ENCODE data around the gene FOXD2. TPM values are rescaled to one million over a fixed set of nuclear protein-coding genes. Genes with fewer than 3 reads are reported as not detected.

FOXD2 gene
- total RNA-seq, 2 experiments from 2014 or later = 0.05 to 0.07 TPM

DNA sequence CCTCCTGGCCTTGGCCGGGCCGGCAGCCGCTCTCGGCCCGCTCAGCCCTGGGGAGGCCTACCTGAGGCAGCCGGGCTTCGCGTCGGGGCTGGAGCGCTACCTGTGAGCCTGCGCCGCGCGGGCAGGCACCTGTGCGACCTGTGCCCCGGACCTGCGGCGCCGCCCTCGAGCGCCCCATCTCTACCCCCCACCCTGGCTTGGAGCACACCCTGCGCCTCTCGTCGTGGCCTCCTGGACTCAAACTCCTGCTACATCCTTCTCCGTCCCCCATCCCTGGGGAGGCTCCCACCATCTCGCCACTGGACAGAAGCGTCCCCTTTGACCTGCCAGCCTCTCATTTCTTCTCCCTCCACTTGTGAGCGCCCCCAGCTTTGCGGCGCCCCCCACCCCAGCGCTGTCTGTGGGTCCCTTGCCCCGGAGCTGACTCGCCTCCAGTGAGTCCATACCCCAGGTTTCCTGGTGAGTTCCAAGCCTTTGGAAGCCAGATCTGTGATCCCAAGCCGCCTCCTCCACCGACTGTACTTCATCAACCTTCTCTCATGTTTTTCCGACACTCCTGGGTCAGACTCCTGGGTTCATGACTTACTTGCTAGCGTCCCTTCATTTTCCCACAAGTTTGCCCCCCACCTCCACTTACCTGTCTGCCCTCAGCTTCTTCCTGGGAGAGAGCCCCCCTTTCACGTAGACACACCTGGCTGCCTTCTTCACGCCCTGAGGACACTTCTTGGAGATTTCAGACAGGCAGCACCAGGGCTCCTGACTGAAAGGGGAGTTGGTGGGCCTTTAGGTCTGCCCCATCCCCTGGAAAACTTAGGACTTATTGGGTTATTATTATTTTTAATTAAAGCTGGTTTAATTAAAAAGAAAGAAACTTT, 20.4 kb upstream of the FOXD2 start:
- intact Hi-C loops (cut with DNase I, micrococcal nuclease) = no loop called here
- Mint-ChIP-seq H3K36me3 (ENCODE audit: low read depth) (no peaks in the 10 kb centered on the region), H3K9me3 (ENCODE audit: low read depth) (no peaks in the 10 kb centered on the region), H3K27me3 (peaks cover 40% of the 10 kb centered on the region), H3K4me1 (peaks cover 5% of the 10 kb centered on the region), H3K4me3 (no peak overlapping the region), H3K27ac (no peak overlapping the region)
- ChIA-PET CTCF (interaction anchor here (0.6 to 0.9 kb wide), 4 partner anchors 15 to 25 kb away, joined by 3 read pairs; partner anchors contain the start of gene FOXD2), POLR2A (no interaction called here)
- ATAC-seq (no peak), DNase-seq (no peak)

DNA sequence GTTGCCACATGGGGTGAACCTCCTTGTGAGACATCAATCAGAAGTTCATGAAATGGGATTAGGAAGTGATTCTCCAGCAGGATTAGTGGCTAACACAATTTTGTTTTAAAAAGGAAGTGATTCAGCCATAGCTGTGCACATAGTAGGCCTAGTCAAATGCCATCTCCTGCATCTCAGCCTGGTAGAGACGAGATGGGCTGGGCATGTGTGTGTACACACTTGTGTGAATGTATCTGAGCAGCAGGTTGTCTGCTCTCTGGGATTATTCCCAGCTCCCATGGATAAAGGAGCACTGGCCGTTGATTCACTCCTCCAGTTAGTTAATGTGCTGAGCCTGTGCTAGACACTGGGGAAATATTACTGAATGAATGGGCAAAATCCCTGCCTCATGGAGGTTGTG, 19.7 kb upstream of the FOXD2 start:
- ATAC-seq (no peak), DNase-seq (no peak)
- ChIA-PET POLR2A (no interaction called here), CTCF (interaction anchor here (0.9 kb wide), 1 partner anchor 20 kb away, joined by 3 read pairs; the partner anchor contains the start of gene FOXD2)
- Mint-ChIP-seq H3K27me3 (peaks cover 40% of the 10 kb centered on the region), H3K27ac (no peak overlapping the region), H3K9me3 (ENCODE audit: low read depth) (no peaks in the 10 kb centered on the region), H3K4me1 (peaks cover 5% of the 10 kb centered on the region), H3K4me3 (no peak overlapping the region), H3K36me3 (ENCODE audit: low read depth) (no peaks in the 10 kb centered on the region)
- intact Hi-C loops (cut with DNase I, micrococcal nuclease) = no loop called here

DNA sequence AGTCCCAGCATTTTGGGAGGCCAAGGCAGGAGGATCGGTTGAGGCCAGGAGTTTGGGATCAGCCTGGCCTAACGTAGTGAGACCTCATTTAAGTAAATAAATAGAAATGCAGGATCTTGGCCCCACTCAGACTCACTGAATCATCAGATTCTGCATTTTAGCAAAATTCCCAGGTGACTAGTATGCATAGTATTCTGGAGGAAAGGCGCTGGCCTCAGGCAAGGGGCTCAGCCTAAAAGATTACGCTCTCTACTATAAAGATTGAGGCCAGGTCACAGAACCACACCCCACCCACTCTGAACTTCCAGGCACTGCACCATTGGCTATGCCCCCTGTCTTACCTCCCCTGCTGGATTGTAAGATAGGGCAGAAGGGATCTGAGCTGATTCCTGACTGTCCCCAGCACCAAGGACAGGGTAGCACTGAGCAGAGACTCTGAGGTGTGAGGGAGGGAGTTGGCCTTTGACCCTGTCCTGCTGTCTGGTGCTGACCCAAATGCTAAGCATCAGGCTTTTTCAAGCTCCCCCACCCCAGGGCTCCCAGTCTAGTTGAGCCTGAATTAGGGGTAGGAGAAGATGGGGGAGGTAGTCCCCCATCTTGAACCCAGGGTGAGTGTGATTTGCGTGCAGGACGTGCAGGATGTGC, 19.0 kb upstream of the FOXD2 start:
- H3K27me3 Mint-ChIP-seq = peaks cover 40% of the 10 kb centered on the region
- H3K36me3 Mint-ChIP-seq (ENCODE audit: low read depth) = no peaks in the 10 kb centered on the region
- peaks cover 5% of the 10 kb centered on the region for H3K4me1 Mint-ChIP-seq
- ATAC-seq = no peak
- no peak overlapping the region for H3K27ac Mint-ChIP-seq
- intact Hi-C loops (cut with DNase I, micrococcal nuclease) = no loop called here
- no peak for DNase-seq
- ChIA-PET POLR2A (no interaction called here), CTCF (interaction anchor here (0.9 kb wide), 1 partner anchor 156 kb away, joined by 4 read pairs; no protein-coding TSS in a partner anchor)
- no peaks in the 10 kb centered on the region for H3K9me3 Mint-ChIP-seq (ENCODE audit: low read depth)
- no peak overlapping the region for H3K4me3 Mint-ChIP-seq

DNA sequence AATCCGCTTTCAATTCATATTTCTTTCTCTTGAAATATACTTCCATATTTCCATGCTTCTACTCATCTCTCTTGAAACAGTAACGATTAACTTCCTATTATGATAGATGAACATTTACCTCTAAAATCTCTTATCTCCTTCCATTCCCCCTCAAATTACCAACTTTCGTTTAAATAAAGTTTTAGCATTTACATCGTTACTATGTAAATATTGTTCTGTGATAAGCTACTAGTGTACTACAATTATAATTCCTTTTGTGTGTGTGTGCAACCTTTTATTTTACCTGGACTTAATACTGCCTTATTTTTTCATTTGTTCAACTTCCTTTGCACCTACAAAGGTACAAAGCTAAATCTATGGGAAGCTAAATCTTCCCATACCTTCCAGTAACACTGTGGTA, 17.3 kb upstream of the FOXD2 start:
- H3K27me3 Mint-ChIP-seq = peaks cover 36% of the 10 kb centered on the region
- peaks cover 5% of the 10 kb centered on the region for H3K4me1 Mint-ChIP-seq
- ChIA-PET CTCF (interaction anchor here (0.8 to 1.7 kb wide), 6 partner anchors 10 to 291 kb away, joined by 3 to 9 read pairs (median 4); no protein-coding TSS in a partner anchor), POLR2A (no interaction called here)
- ATAC-seq (no peak), DNase-seq (no peak)
- H3K27ac Mint-ChIP-seq = no peak overlapping the region
- intact Hi-C loops (cut with DNase I, micrococcal nuclease) = loop anchor here in 1 of 2 experiments (5.0 kb wide), 1 partner anchor 228 kb away; the partner anchor contains the start of gene PDZK1IP1
- no peaks in the 10 kb centered on the region for H3K36me3 Mint-ChIP-seq (ENCODE audit: low read depth)
- no peaks in the 10 kb centered on the region for H3K9me3 Mint-ChIP-seq (ENCODE audit: low read depth)
- H3K4me3 Mint-ChIP-seq = no peak overlapping the region

DNA sequence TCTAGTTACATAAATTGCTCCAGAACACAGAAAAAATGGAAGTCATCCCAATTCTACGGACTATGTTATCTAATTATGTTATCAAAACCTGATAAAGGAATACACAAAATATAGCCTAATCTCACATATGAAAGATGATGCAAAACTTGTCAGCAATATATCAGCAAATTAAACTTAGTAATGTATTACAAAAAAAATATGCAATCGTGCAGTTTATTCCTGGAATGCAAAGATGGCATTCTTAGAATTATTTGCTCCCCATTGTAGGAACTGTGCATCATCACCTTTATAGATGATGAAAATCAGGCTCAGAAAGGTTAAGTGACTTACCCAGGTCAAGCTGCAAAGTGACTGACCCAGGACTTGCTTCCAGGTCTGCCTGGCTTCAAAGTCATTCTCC, 14.0 kb upstream of the FOXD2 start:
- ChIA-PET POLR2A (no interaction called here), CTCF (interaction anchor here (0.9 to 1.1 kb wide), 5 partner anchors 12 to 302 kb away, joined by 3 to 6 read pairs (median 4); partner anchors contain the start of gene FOXD2)
- no peaks in the 10 kb centered on the region for H3K9me3 Mint-ChIP-seq (ENCODE audit: low read depth)
- H3K36me3 Mint-ChIP-seq (ENCODE audit: low read depth) = no peaks in the 10 kb centered on the region
- no peak overlapping the region for H3K27ac Mint-ChIP-seq
- no peak for ATAC-seq
- no peaks in the 10 kb centered on the region for H3K4me1 Mint-ChIP-seq
- no peak for DNase-seq
- H3K4me3 Mint-ChIP-seq = no peak overlapping the region
- peaks cover 17% of the 10 kb centered on the region for H3K27me3 Mint-ChIP-seq
- intact Hi-C loops (cut with DNase I, micrococcal nuclease) = loop anchor here (1.0 to 5.0 kb wide), 3 partner anchors 35 to 232 kb away; partner anchors contain the start of gene PDZK1IP1 (in 1 of the 2)

DNA sequence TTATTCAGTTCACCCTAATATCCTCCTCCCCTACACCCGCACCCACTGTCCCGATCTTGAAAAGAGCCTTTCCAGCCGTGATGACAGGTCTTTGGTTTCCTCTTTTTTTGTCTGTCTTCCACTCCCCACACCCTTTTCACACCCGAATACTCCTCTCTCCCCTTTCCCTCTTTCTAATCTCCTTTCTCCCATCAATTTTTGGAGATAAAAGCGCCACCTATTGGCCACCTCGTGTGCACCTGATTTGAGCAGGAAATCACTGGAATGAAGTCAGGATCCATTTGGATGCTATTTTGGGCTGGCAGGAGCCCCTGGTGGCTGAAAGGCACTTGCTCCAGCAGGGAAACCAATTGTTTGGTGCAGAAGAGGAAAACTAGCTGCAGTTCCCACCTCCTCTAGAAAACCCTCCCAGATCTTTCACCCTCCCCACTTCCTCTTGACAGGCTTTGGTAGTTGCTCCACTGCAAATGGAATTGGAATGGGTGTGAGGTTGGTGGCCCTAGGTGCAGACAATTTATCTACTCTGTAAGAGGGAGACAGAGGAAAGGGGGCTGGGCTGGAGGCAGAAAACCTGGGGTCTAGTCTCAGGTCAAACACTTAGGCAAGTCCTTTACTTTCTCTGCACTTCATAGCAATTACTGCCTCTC, 13.4 kb upstream of the FOXD2 start:
- CTCF ChIA-PET = interaction anchor here (0.7 to 1.1 kb wide), 5 partner anchors 9 to 286 kb away, joined by 3 to 5 read pairs (median 4); partner anchors contain the start of gene FOXD2
- DNase-seq (peak; percentile 30), ATAC-seq (no peak)
- Mint-ChIP-seq H3K9me3 (ENCODE audit: low read depth) (no peaks in the 10 kb centered on the region), H3K27ac (no peak overlapping the region), H3K36me3 (ENCODE audit: low read depth) (no peaks in the 10 kb centered on the region), H3K4me1 (no peaks in the 10 kb centered on the region), H3K27me3 (peaks cover 14% of the 10 kb centered on the region), H3K4me3 (no peak overlapping the region)
- intact Hi-C loops (cut with DNase I, micrococcal nuclease) = loop anchor here (1.0 to 5.0 kb wide), 3 partner anchors 36 to 232 kb away; partner anchors contain the start of gene PDZK1IP1 (in 1 of the 2)
- POLR2A ChIA-PET = no interaction called here

DNA sequence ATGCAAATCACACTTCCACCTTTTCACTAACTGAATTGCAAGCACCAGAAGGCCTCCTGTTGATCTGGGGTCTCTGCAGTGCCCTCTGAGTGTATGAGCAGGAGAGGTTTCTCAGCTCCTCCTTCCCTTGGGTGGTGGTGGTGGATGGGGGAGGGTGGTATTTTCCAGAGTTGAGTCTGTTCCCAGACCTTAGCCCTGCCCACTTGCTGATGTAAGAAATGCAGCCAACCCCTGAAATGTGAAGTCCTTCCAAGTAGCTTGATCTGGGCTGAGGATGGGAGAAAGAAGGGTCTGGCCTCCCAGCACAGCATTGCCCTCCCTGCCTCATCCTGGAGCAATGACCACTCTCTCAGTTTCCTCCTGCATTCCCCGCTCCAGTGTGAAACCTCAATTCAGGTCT, 6.3 kb upstream of the FOXD2 start:
- ChIA-PET POLR2A (no interaction called here), CTCF (interaction anchor here (0.7 to 2.5 kb wide), 10 partner anchors 15 to 295 kb away, joined by 3 to 12 read pairs (median 3); partner anchors contain the start of gene PDZK1IP1)
- no peak overlapping the region for H3K4me3 Mint-ChIP-seq
- ATAC-seq (no peak), DNase-seq (no peak)
- peaks cover 20% of the 10 kb centered on the region for H3K36me3 Mint-ChIP-seq (ENCODE audit: low read depth)
- no peak overlapping the region for H3K27ac Mint-ChIP-seq
- H3K4me1 Mint-ChIP-seq = peaks cover 31% of the 10 kb centered on the region
- no peaks in the 10 kb centered on the region for H3K9me3 Mint-ChIP-seq (ENCODE audit: low read depth)
- peaks cover 42% of the 10 kb centered on the region for H3K27me3 Mint-ChIP-seq
- intact Hi-C loops (cut with DNase I, micrococcal nuclease) = no loop called here

DNA sequence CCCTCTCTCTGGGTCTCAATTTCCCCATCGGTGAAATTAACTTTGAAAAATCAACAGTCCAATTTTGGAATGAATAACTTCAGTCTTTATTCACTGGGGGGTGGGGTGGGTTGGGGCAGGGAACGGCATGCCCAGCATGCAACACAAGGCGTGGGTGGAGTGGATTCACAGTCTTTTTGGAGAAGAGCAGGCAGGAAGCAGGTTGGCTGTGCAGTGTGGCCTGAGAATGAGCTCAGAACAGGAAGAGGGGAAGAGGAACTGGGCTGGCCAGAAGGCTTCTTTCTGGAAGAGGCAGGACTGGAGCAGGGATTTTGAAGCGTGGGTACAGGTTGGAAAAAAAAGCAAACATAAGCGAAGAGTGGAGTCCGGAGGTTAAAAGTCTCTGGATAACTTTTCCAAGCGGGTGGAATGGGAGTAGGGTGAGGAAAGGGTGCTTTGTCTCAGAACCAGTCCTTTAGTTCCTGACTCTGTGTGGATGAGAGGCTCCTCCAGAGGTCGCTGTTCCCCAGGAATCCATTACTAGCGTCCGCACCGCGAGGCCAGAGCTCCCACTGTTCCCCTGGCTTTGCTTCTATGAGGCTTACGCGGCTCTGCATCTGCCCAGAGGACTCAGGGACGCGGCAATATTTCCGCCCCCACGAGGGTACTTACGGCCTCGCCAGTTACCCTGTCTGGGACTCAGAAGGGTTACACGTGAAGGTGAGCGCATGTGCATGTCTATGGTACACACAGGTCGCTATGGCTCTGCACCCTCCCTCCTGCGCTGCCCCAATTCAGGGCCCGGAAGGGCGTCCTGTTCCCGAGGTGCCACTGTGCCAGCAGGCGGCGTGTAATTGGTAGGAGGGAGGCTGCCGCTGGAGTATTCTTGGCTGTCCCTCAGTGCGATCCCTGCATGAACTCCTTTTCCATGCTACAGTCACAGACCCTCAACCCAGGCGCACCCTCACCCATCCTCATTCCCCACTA, 5.5 kb upstream of the FOXD2 start:
- peaks cover 20% of the 10 kb centered on the region for H3K36me3 Mint-ChIP-seq (ENCODE audit: low read depth)
- intact Hi-C loops (cut with DNase I, micrococcal nuclease) = loop anchor here (1.0 kb wide), 2 partner anchors 278 to 294 kb away; no protein-coding TSS in a partner anchor
- H3K27ac Mint-ChIP-seq = no peak overlapping the region
- H3K27me3 Mint-ChIP-seq = peaks cover 42% of the 10 kb centered on the region
- peaks cover 31% of the 10 kb centered on the region for H3K4me1 Mint-ChIP-seq
- DNase-seq (peak; percentile 81), ATAC-seq (peak; percentile 55)
- ChIA-PET POLR2A (no interaction called here), CTCF (interaction anchor here (0.6 to 2.5 kb wide), 19 partner anchors 11 to 294 kb away, joined by 3 to 12 read pairs (median 4); partner anchors contain the start of gene PDZK1IP1)
- peak overlapping the region; percentile 49 for H3K4me3 Mint-ChIP-seq
- no peaks in the 10 kb centered on the region for H3K9me3 Mint-ChIP-seq (ENCODE audit: low read depth)

DNA sequence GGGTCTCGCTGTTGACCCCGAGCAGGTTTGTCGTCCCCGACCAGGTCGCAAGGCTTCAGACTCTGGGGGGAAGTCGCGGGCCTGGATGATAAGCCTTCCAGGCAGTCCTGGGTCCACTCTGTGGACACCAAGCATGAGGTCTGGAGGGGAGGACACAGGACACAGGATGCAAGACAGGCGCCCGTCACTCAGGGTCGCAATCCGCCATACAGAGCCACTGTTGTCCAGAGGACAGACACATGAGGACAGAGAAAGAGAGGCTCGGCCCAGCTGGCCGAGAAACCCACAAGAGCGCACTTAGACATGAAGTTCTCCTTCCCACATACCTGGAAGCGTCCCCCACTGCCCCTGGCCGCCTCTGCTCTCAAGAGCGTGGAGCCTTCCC, 4.8 kb upstream of the FOXD2 start:
- Mint-ChIP-seq H3K27ac (no peak overlapping the region), H3K36me3 (ENCODE audit: low read depth) (peaks cover 20% of the 10 kb centered on the region), H3K27me3 (peaks cover 42% of the 10 kb centered on the region), H3K4me1 (peaks cover 31% of the 10 kb centered on the region), H3K4me3 (peak overlapping the region; percentile 49), H3K9me3 (ENCODE audit: low read depth) (no peaks in the 10 kb centered on the region)
- ChIA-PET POLR2A (no interaction called here), CTCF (interaction anchor here (0.6 to 2.5 kb wide), 15 partner anchors 12 to 294 kb away, joined by 3 to 12 read pairs (median 4); no protein-coding TSS in a partner anchor)
- ATAC-seq (no peak), DNase-seq (no peak)
- intact Hi-C loops (cut with DNase I, micrococcal nuclease) = no loop called here

DNA sequence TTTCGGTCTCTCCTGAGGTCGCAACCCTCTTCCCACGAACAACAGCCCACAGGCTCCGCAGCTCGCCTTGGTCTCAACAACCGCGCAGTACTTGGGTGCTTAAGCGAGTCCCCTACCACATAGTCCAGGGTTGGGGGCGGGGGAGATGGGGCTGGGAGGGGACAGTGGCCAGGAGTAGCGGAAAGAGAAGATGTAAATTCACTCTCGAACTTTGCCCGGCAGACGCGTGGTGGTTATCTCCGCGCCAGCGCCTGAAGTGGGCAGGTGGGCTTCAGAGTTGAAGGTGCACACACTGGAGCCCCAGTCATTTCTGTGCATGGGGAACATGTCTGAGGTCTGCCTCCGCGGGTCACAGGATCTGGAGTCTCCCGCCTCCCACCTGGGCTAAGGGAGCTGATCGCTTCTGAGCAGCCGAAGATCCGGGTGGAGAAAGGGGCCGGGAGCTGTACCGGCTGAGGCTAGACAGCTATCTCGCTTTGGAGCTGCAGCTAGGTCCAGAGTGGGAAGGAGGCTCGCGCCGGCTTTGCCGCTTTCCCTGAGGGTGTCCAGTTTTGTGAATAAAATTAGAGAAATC, 4.3 kb upstream of the FOXD2 start:
- Mint-ChIP-seq H3K4me3 (peak overlapping the region; percentile 49), H3K4me1 (peaks cover 33% of the 10 kb centered on the region), H3K27me3 (peaks cover 42% of the 10 kb centered on the region), H3K27ac (no peak overlapping the region), H3K9me3 (ENCODE audit: low read depth) (no peaks in the 10 kb centered on the region), H3K36me3 (ENCODE audit: low read depth) (peaks cover 20% of the 10 kb centered on the region)
- ChIA-PET CTCF (interaction anchor here (0.8 to 3.5 kb wide), 8 partner anchors 9 to 322 kb away, joined by 3 to 28 read pairs (median 8); no protein-coding TSS in a partner anchor), POLR2A (interaction anchor here (0.6 kb wide), 1 partner anchor 90 kb away, joined by 3 read pairs; no protein-coding TSS in a partner anchor)
- intact Hi-C loops (cut with DNase I, micrococcal nuclease) = no loop called here
- DNase-seq (peak; percentile 13), ATAC-seq (no peak)
